GM23338 (cell line): ENCODE measurements around the gene FANCC. TPM values are rescaled to one million over a fixed set of nuclear protein-coding genes. Genes with fewer than 3 reads are reported as not detected.

Experiments
- ATAC-seq: fragments of 200-7000 bp; cut with Tn5 transposase; 3 replicates; pipeline ENCODE4 v1.9.1; 2020
- DNase-seq: peaks from one replicate; pipeline ENCODE4 v3.0.0-alpha.2; 2015; ENCODE audit warnings: low spot score
- H2AFZ ChIP-seq: fragments of 200-600 bp; sonication (generic); 2 replicates; pipeline ENCODE4 v1.8.0; 2016; ENCODE audit warnings: antibody characterized with exemption, mild to moderate bottlenecking, moderate library complexity
- H3F3A ChIP-seq: fragments of 200-600 bp; sonication (generic); replicated peaks from 2 replicates; pipeline ENCODE4 v1.8.0; 2017; ENCODE audit warnings: antibody characterized with exemption, mixed run types, low read depth
- H3K27ac ChIP-seq: fragments of 200-600 bp; sonication (generic); 2 replicates; pipeline ENCODE4 v1.6.1; 2016; ENCODE audit warnings: low read depth
- H3K27me3 ChIP-seq: fragments of 200-600 bp; sonication (generic); 2 replicates; pipeline ENCODE4 v1.8.0; 2016; ENCODE audit warnings: mild to moderate bottlenecking, mixed run types, moderate library complexity; ENCODE audit not compliant: insufficient read depth
- H3K36me3 ChIP-seq: fragments of 200-600 bp; sonication (generic); 2 replicates; pipeline ENCODE4 v1.8.0; 2016; ENCODE audit warnings: mild to moderate bottlenecking; ENCODE audit not compliant: insufficient read depth
- H3K4me1 ChIP-seq: fragments of 200-600 bp; sonication (generic); 2 replicates; pipeline ENCODE4 v1.8.0; 2016; ENCODE audit warnings: mild to moderate bottlenecking, moderate library complexity; ENCODE audit not compliant: insufficient read depth
- H3K4me2 ChIP-seq: fragments of 200-600 bp; sonication (generic); 2 replicates; pipeline ENCODE4 v1.7.1; 2017; ENCODE audit warnings: mixed run types
- H3K4me3 ChIP-seq: fragments of 200-600 bp; sonication (generic); 2 replicates; pipeline ENCODE4 v1.6.1; 2016; ENCODE audit warnings: mixed run types
- H3K79me2 ChIP-seq: fragments of 200-600 bp; sonication (generic); replicated peaks from 2 replicates; pipeline ENCODE4 v1.8.0; 2017; ENCODE audit warnings: mild to moderate bottlenecking; ENCODE audit not compliant: insufficient read depth
- H3K9me2 ChIP-seq: fragments of 200-600 bp; sonication (generic); 2 replicates; pipeline ENCODE4 v1.8.0; 2017; ENCODE audit not compliant: insufficient read depth
- H4K20me1 ChIP-seq: fragments of 200-600 bp; sonication (generic); replicated peaks from 2 replicates; pipeline ENCODE4 v1.8.0; 2017; ENCODE audit warnings: mild to moderate bottlenecking; ENCODE audit not compliant: insufficient read depth
- H3K27ac Mint-ChIP-seq: 2 replicates; pipeline ENCODE4 v1.8.0; 2020; ENCODE audit warnings: inconsistent platforms, mild to moderate bottlenecking, moderate library complexity, mixed read lengths
- H3K27me3 Mint-ChIP-seq: 3 replicates; pipeline ENCODE4 v1.8.0; 2022; ENCODE audit warnings: low read depth, mild to moderate bottlenecking, moderate library complexity, mixed read lengths, inconsistent platforms; ENCODE audit not compliant: insufficient read depth, poor library complexity
- H3K36me3 Mint-ChIP-seq: 3 replicates; pipeline ENCODE4 v1.8.0; 2021; ENCODE audit warnings: low read depth, mild to moderate bottlenecking, inconsistent platforms, moderate library complexity, mixed read lengths
- H3K4me1 Mint-ChIP-seq: 3 replicates; pipeline ENCODE4 v1.8.0; 2020; ENCODE audit warnings: mild to moderate bottlenecking, inconsistent platforms, mixed read lengths
- H3K4me3 Mint-ChIP-seq: 3 replicates; pipeline ENCODE4 v1.8.0; 2021; ENCODE audit warnings: moderate library complexity, mild to moderate bottlenecking, inconsistent platforms, mixed read lengths
- H3K9me3 Mint-ChIP-seq: 3 replicates; pipeline ENCODE4 v1.8.0; 2020; ENCODE audit warnings: moderate library complexity, mild to moderate bottlenecking, inconsistent platforms, mixed read lengths
- CREB1 ChIP-seq: fragments of 250-450 bp; sonication (Bioruptor Pico); IDR thresholded peaks from 2 replicates; pipeline ENCODE4 v1.5.0; 2020; ENCODE audit warnings: low read depth, mild to moderate bottlenecking, moderate library complexity
- CTCF ChIP-seq, 2 experiments: fragments of 200-600 bp in 1 of 2; sonication (generic) in 1 of 2; conservative IDR thresholded peaks; 2 replicates each; pipeline versions ENCODE4 v1.5.1 to v1.6.1; 2016 to 2017; ENCODE audit warnings: antibody characterized with exemption in 2 of 2, low read depth in 2 of 2, mild to moderate bottlenecking in 2 of 2, moderate library complexity in 1 of 2
- ETS1 ChIP-seq: IDR thresholded peaks from 2 replicates; pipeline ENCODE4 v1.6.1; 2016; ENCODE audit warnings: antibody characterized with exemption
- EZH2 ChIP-seq: fragments of 200-600 bp; sonication (generic); IDR thresholded peaks from one replicate; pipeline ENCODE4 v1.8.0; 2017; ENCODE audit warnings: antibody characterized with exemption, mild to moderate bottlenecking, low read depth; ENCODE audit not compliant: unreplicated experiment
- STAT1 ChIP-seq: IDR thresholded peaks from one replicate; pipeline ENCODE4 v1.6.1; 2016; ENCODE audit warnings: antibody characterized with exemption; ENCODE audit not compliant: unreplicated experiment
- ZNF114 ChIP-seq: fragments of 250-450 bp; sonication (Bioruptor Pico); IDR thresholded peaks from 2 replicates; pipeline ENCODE4 v1.5.0; 2020; ENCODE audit warnings: mild to moderate bottlenecking, moderate library complexity
- ZNF462 ChIP-seq: fragments of 250-450 bp; sonication (Bioruptor Pico); IDR thresholded peaks from 2 replicates; pipeline ENCODE4 v1.5.0; 2020; ENCODE audit warnings: mild to moderate bottlenecking, moderate library complexity
- polyA plus RNA-seq: library from polyadenylated mRNA; unstranded; fragments of >200 nt; fragmentation: Nextera tagmentation; extraction: Ambion mirVana; gene quantifications from 2 replicates; pipeline ENCODE4 v1.2.1, GENCODE V29; 2016
- total RNA-seq: library from RNA; depleted of rRNA; stranded (reverse); fragments of >200 nt; shearing (Covaris generic); gene quantifications from 2 replicates; pipeline ENCODE4 v1.2.3, GENCODE V29; 2014

Gene FANCC
- total and polyA plus RNA-seq, 2 experiments from 2014 or later: 7.8 to 18.1 TPM

GRCh38 chr9:95171596-95171995 lies 145.9 kb downstream of the FANCC start:
- DNase-seq: no peak
- Histone ChIP-seq H3K79me2 (no peaks in the 10 kb centered on the region), H3K4me3 (no peak overlapping the region), H4K20me1 (no peaks in the 10 kb centered on the region), H3F3A (no peaks in the 10 kb centered on the region), H3K27me3 (no peaks in the 10 kb centered on the region), H2AFZ (no peak overlapping the region), H3K36me3 (no peaks in the 10 kb centered on the region), H3K9me2 (no peaks in the 10 kb centered on the region), H3K4me2 (peak overlapping the region; percentile 25), H3K4me1 (peaks cover 13% of the 10 kb centered on the region), H3K27ac (no peak overlapping the region)
- Mint-ChIP-seq H3K4me1 (peaks cover 37% of the 10 kb centered on the region), H3K27me3 (peaks cover 5% of the 10 kb centered on the region), H3K9me3 (no peaks in the 10 kb centered on the region), H3K4me3 (no peak overlapping the region), H3K36me3 (peaks cover 3% of the 10 kb centered on the region; the same call in 1 of the 3 replicates), H3K27ac (peak overlapping the region; percentile 47)
- ATAC-seq: no peak
- TF ChIP-seq ZNF462 (CRISPR knock-in tag) (no peak), CREB1 (CRISPR knock-in tag) (no peak), EZH2 (no peak), CTCF (conservative IDR thresholded peaks at IDR 0.05; ENCODE audit: low read depth in 2 of 2) (no peak), STAT1 (no peak), ETS1 (no peak), ZNF114 (no peak)
